ENCODE measurements around the gene IRF8. TPM values are rescaled to one million over a fixed set of nuclear protein-coding genes. Genes with fewer than 3 reads are reported as not detected.
"Not testable (repeated sequence)": the region's sequence is repeated elsewhere in the genome, so short reads cannot be mapped to it uniquely, and the experiment has no call there.

The IRF8 gene
- total RNA-seq, 1 experiment from 2014 or later, result 0.19 TPM

- BruUV-seq (replicated peaks), result no TSS peak
- POLR2A ChIA-PET (ENCODE audit: low non-redundant PET), result no interaction called here
- no peak for DNase-seq (ENCODE audit: low spot score)
- Histone ChIP-seq H3K27ac (ENCODE audit: low read depth, low read length, poor library complexity, severe bottlenecking) (no peak overlapping the region), H3K4me3 (ENCODE audit: low read depth, low read length, poor library complexity, severe bottlenecking) (no peak overlapping the region), H3K27me3 (replicated peaks; ENCODE audit: insufficient read depth, low read depth, low read length, poor library complexity) (peaks cover 31% of the 10 kb centered on the region), H3K36me3 (ENCODE audit: insufficient read depth, low read length, poor library complexity, severe bottlenecking) (no peaks in the 10 kb centered on the region), H3K9me3 (ENCODE audit: low read depth, low read length, poor library complexity, severe bottlenecking) (no peaks in the 10 kb centered on the region), H3K4me1 (ENCODE audit: insufficient read depth, low read length, poor library complexity, severe bottlenecking) (no peaks in the 10 kb centered on the region)
- CTCF ChIA-PET, result no interaction called here
- intact Hi-C loops (cut with micrococcal nuclease; ENCODE audit: unreplicated experiment), result no loop called here
- TF ChIP-seq EZH2 (IDR thresholded peaks at IDR 0.05; ENCODE audit: borderline replicate concordance, low read depth, low read length, poor library complexity, severe bottlenecking) (no peak), CTCF (conservative IDR thresholded peaks at IDR 0.05; ENCODE audit: low read depth, low read length) (no peak)
Observed at GRCh38 chr16:85941863-85942644, 43.1 kb downstream of the IRF8 start.

- H3K27ac ChIP-seq (ENCODE audit: low read depth, low read length, poor library complexity, severe bottlenecking); POLR2A ChIA-PET (ENCODE audit: low non-redundant PET); DNase-seq (ENCODE audit: low spot score); H3K4me3 ChIP-seq (ENCODE audit: low read depth, low read length, poor library complexity, severe bottlenecking); H3K4me1 ChIP-seq (ENCODE audit: insufficient read depth, low read length, poor library complexity, severe bottlenecking); intact Hi-C loops (cut with micrococcal nuclease; ENCODE audit: unreplicated experiment); CTCF ChIA-PET; H3K36me3 ChIP-seq (ENCODE audit: insufficient read depth, low read length, poor library complexity, severe bottlenecking); BruUV-seq (replicated peaks); H3K9me3 ChIP-seq (ENCODE audit: low read depth, low read length, poor library complexity, severe bottlenecking): not testable (repeated sequence)
- H3K27me3 ChIP-seq (replicated peaks; ENCODE audit: insufficient read depth, low read depth, low read length, poor library complexity), result peaks cover 34% of the 10 kb centered on the region
Observed at GRCh38 chr16:85942659-85943058, 43.7 kb downstream of the IRF8 start.

GRCh38 chr16:85943711-85944110 lies 44.7 kb downstream of the IRF8 start:
- Histone ChIP-seq H3K9me3 (ENCODE audit: low read depth, low read length, poor library complexity, severe bottlenecking) (no peaks in the 10 kb centered on the region), H3K36me3 (ENCODE audit: insufficient read depth, low read length, poor library complexity, severe bottlenecking) (no peaks in the 10 kb centered on the region), H3K27me3 (replicated peaks; ENCODE audit: insufficient read depth, low read depth, low read length, poor library complexity) (peaks cover 34% of the 10 kb centered on the region), H3K27ac (ENCODE audit: low read depth, low read length, poor library complexity, severe bottlenecking) (no peak overlapping the region), H3K4me1 (ENCODE audit: insufficient read depth, low read length, poor library complexity, severe bottlenecking) (no peaks in the 10 kb centered on the region), H3K4me3 (ENCODE audit: low read depth, low read length, poor library complexity, severe bottlenecking) (no peak overlapping the region)
- POLR2A ChIA-PET (ENCODE audit: low non-redundant PET), result interaction anchor here (0.6 kb wide), 1 partner anchor 184 kb away, joined by 3 read pairs; no protein-coding TSS in a partner anchor
- BruUV-seq (replicated peaks), result no TSS peak
- no peak for DNase-seq (ENCODE audit: low spot score)
- CTCF ChIA-PET, result no interaction called here
- no peak for TF ChIP-seq EZH2 (IDR thresholded peaks at IDR 0.05; ENCODE audit: borderline replicate concordance, low read depth, low read length, poor library complexity, severe bottlenecking)
- TF ChIP-seq CTCF (conservative IDR thresholded peaks at IDR 0.05; ENCODE audit: low read depth, low read length), result no peak
- intact Hi-C loops (cut with micrococcal nuclease; ENCODE audit: unreplicated experiment), result no loop called here

Measured in A673 (cell line).